ENCODE results near the gene ATXN1.

- TF ChIP-seq CREB1 (CRISPR knock-in tag; IDR thresholded peaks at IDR 0.05; ENCODE audit: low read depth) (no peak), CTCF (conservative IDR thresholded peaks at IDR 0.05; ENCODE audit: low read depth in 2 of 2) (no peak), POLR2AphosphoS5 (IDR thresholded peaks at IDR 0.05; ENCODE audit: low read depth) (no peak), REST (IDR thresholded peaks at IDR 0.05; ENCODE audit: unreplicated experiment) (no peak), EZH2phosphoT487 (IDR thresholded peaks at IDR 0.05; ENCODE audit: unreplicated experiment) (no peak), EZH2 (IDR thresholded peaks at IDR 0.05; ENCODE audit: low read depth, unreplicated experiment) (no peak), ZNF462 (CRISPR knock-in tag; IDR thresholded peaks at IDR 0.05) (no peak), ETS1 (IDR thresholded peaks at IDR 0.05) (no peak), NANOG (IDR thresholded peaks at IDR 0.05; ENCODE audit: borderline replicate concordance) (no peak), JUNB (IDR thresholded peaks at IDR 0.05; ENCODE audit: unreplicated experiment) (no peak), STAT1 (IDR thresholded peaks at IDR 0.05; ENCODE audit: unreplicated experiment) (no peak)
These were observed 37.9 kb downstream of the ATXN1 start for GRCh38 chr6:16723402-16723801.

Measured in GM23338 (cell line).